H1 (cell line): ENCODE measurements around the gene MFGE8. TPM values are rescaled to one million over a fixed set of nuclear protein-coding genes. Genes with fewer than 3 reads are reported as not detected.

Source experiments
- CTCF ChIA-PET: fragments of 300-600 bp; sonication (Branson Sonifier 250); formaldehyde crosslinking; loops from one replicate; lab custom pipeline; 2021; ENCODE audit not compliant: partially characterized antibody; lab: Charles Lee
- POLR2A ChIA-PET: fragments of 300-600 bp; sonication (Branson Sonifier 250); formaldehyde crosslinking; loops from one replicate; lab custom pipeline; 2021; ENCODE audit warnings: inconsistent platforms; ENCODE audit not compliant: partially characterized antibody; lab: Charles Lee
- DNase-seq, 2 experiments: peaks; one replicate each; pipeline versions ENCODE4 v3.0.0 to v3.0.0-alpha.2; 2010 to 2022; ENCODE audit warnings: low spot score in 2 of 2, low read depth in 1 of 2, mixed read lengths in 1 of 2
- FAIRE-seq: peaks from 2 replicates; lab custom pipeline; 2011; peaks lifted over from hg19 to GRCh38; lab: Jason Lieb, UNC
- H2AFZ ChIP-seq: 2 replicates; pipeline ENCODE4 v1.8.1; 2012; ENCODE audit warnings: low read length, inconsistent platforms
- H2AK5ac ChIP-seq: 2 replicates; pipeline ENCODE4 v1.6.1; 2013; ENCODE audit warnings: low read depth, low read length
- H2BK120ac ChIP-seq: replicated peaks from 2 replicates; pipeline ENCODE3; 2013; ENCODE audit warnings: low read depth, low read length, inconsistent platforms
- H2BK12ac ChIP-seq: 2 replicates; pipeline ENCODE4 v1.6.1; 2013; ENCODE audit warnings: low read depth, low read length
- H2BK15ac ChIP-seq: 2 replicates; pipeline ENCODE4 v1.6.1; 2013; ENCODE audit warnings: low read length
- H2BK20ac ChIP-seq: 2 replicates; pipeline ENCODE4 v1.6.1; 2013; ENCODE audit warnings: low read length
- H2BK5ac ChIP-seq: 2 replicates; pipeline ENCODE4 v1.6.1; 2013; ENCODE audit warnings: low read depth, low read length
- H3K14ac ChIP-seq: 2 replicates; pipeline ENCODE4 v1.6.1; 2013; ENCODE audit warnings: inconsistent platforms; ENCODE audit not compliant: insufficient read length
- H3K18ac ChIP-seq: 2 replicates; pipeline ENCODE4 v1.6.1; 2013; ENCODE audit warnings: low read length; ENCODE audit errors: extremely low read depth
- H3K23ac ChIP-seq: 2 replicates; pipeline ENCODE4 v1.6.1; 2013; ENCODE audit warnings: inconsistent platforms; ENCODE audit not compliant: insufficient read length
- H3K23me2 ChIP-seq: 2 replicates; pipeline ENCODE4 v1.6.1; 2013; ENCODE audit warnings: low read depth, low read length
- H3K27ac ChIP-seq: 2 replicates; pipeline ENCODE4 v1.6.1; 2011; ENCODE audit warnings: low read depth, low read length, inconsistent platforms
- H3K27me3 ChIP-seq, 4 experiments: replicated peaks in 1 of 4; 1 replicate in 1 of 4; 2 replicates in 3 of 4; pipeline versions ENCODE4 v1.6.1 to v1.8.1; 2011 to 2013; ENCODE audit warnings: low read length in 3 of 4, mild to moderate bottlenecking in 3 of 4, inconsistent platforms in 2 of 4, mixed read lengths in 2 of 4, moderate library complexity in 1 of 4; ENCODE audit not compliant: control insufficient read depth in 3 of 4, insufficient read depth in 3 of 4; ENCODE audit errors: extremely low read depth in 1 of 4
- H3K36me3 ChIP-seq, 4 experiments: 2 replicates each; pipeline versions ENCODE4 v1.6.1 to v1.8.1; 2011 to 2013; ENCODE audit warnings: mild to moderate bottlenecking in 4 of 4, low read length in 3 of 4, moderate library complexity in 2 of 4, control low read depth in 1 of 4, inconsistent platforms in 1 of 4; ENCODE audit not compliant: insufficient read depth in 4 of 4, control insufficient read depth in 2 of 4
- H3K4ac ChIP-seq: replicated peaks from 2 replicates; pipeline ENCODE3; 2013; ENCODE audit warnings: low read length, low read depth, mixed read lengths, inconsistent platforms; ENCODE audit not compliant: insufficient read length
- H3K4me1 ChIP-seq, 4 experiments: replicated peaks in 1 of 4; 1 replicate in 1 of 4; 2 replicates in 3 of 4; pipeline versions ENCODE4 v1.6.1 to v1.8.1; 2011 to 2013; ENCODE audit warnings: low read length in 3 of 4, inconsistent platforms in 2 of 4, mixed read lengths in 1 of 4; ENCODE audit not compliant: insufficient read depth in 4 of 4, control insufficient read depth in 3 of 4
- H3K4me2 ChIP-seq, 2 experiments: 2 replicates each; pipeline versions ENCODE4 v1.6.1 to v1.8.1; 2011 to 2013; ENCODE audit warnings: low read depth in 2 of 2, low read length in 2 of 2, control low read depth in 1 of 2, inconsistent platforms in 1 of 2, mild to moderate bottlenecking in 1 of 2; ENCODE audit not compliant: insufficient read depth in 1 of 2
- H3K4me3 ChIP-seq, 4 experiments: fragments of 200-600, 300-600 bp in 1 of 4; sonication (generic), shearing (Covaris generic), sonication (Bioruptor Twin) in 1 of 4; 2 replicates each; pipeline versions ENCODE4 v1.5.1 to v1.8.1; 2011 to 2016; ENCODE audit warnings: low read length in 4 of 4, low read depth in 3 of 4, control low read depth in 2 of 4, inconsistent platforms in 2 of 4, mild to moderate bottlenecking in 2 of 4, mixed read lengths in 1 of 4, moderate library complexity in 1 of 4; ENCODE audit not compliant: insufficient read depth in 2 of 4; ENCODE audit errors: extremely low read depth in 1 of 4
- H3K56ac ChIP-seq: replicated peaks from 2 replicates; pipeline ENCODE3; 2013; ENCODE audit warnings: low read depth, mild to moderate bottlenecking, mixed read lengths, low read length, inconsistent platforms; ENCODE audit not compliant: insufficient read length
- H3K79me1 ChIP-seq: 2 replicates; pipeline ENCODE4 v1.6.1; 2013; ENCODE audit warnings: low read depth, low read length, control low read depth
- H3K79me2 ChIP-seq, 2 experiments: 2 replicates each; pipeline versions ENCODE4 v1.6.1 to v1.8.1; 2012 to 2013; ENCODE audit warnings: low read length in 2 of 2, mild to moderate bottlenecking in 2 of 2, inconsistent platforms in 1 of 2; ENCODE audit not compliant: insufficient read depth in 2 of 2, control insufficient read depth in 1 of 2
- H3K9ac ChIP-seq, 4 experiments: replicated peaks in 1 of 4; 1 replicate in 1 of 4; 2 replicates in 3 of 4; pipeline versions ENCODE4 v1.6.1 to v1.8.1; 2011 to 2013; ENCODE audit warnings: low read depth in 3 of 4, low read length in 3 of 4, control low read depth in 2 of 4, mild to moderate bottlenecking in 2 of 4, moderate library complexity in 2 of 4, inconsistent platforms in 1 of 4; ENCODE audit errors: extremely low read depth in 1 of 4
- H3K9me3 ChIP-seq, 2 experiments: 2 replicates each; pipeline versions ENCODE4 v1.6.1 to v1.8.1; 2012 to 2013; ENCODE audit warnings: mild to moderate bottlenecking in 2 of 2, moderate library complexity in 2 of 2, control low read depth in 1 of 2, inconsistent platforms in 1 of 2, low read depth in 1 of 2, low read length in 1 of 2, mixed read lengths in 1 of 2; ENCODE audit not compliant: insufficient read depth in 2 of 2
- H4K20me1 ChIP-seq, 2 experiments: replicated peaks in 1 of 2; 2 replicates each; pipeline versions ENCODE3 to v1.8.1; 2011 to 2013; ENCODE audit warnings: inconsistent platforms in 2 of 2, low read length in 2 of 2, mild to moderate bottlenecking in 1 of 2; ENCODE audit not compliant: insufficient read depth in 2 of 2, control insufficient read depth in 1 of 2
- H4K5ac ChIP-seq: 2 replicates; pipeline ENCODE4 v1.6.1; 2013; ENCODE audit warnings: low read length, low read depth, mixed read lengths, inconsistent platforms; ENCODE audit not compliant: insufficient read length
- H4K8ac ChIP-seq: 2 replicates; pipeline ENCODE4 v1.8.0; 2013; ENCODE audit warnings: mild to moderate bottlenecking, moderate library complexity, low read length, inconsistent platforms; ENCODE audit not compliant: insufficient read depth; ENCODE audit errors: extremely low read depth
- H4K91ac ChIP-seq: replicated peaks from 2 replicates; pipeline ENCODE3; 2013; ENCODE audit warnings: low read length, mixed read lengths, inconsistent platforms; ENCODE audit not compliant: insufficient read length
- BCL11A ChIP-seq, 2 experiments: IDR thresholded peaks; one replicate each; pipeline ENCODE4 v1.6.1; 2011; ENCODE audit warnings: low read depth in 2 of 2, low read length in 2 of 2, mild to moderate bottlenecking in 2 of 2
- CTCF ChIP-seq, 3 experiments: IDR thresholded peaks; 1 replicate in 2 of 3; 2 replicates in 1 of 3; pipeline versions ENCODE4 v1.5.1 to v1.6.1; 2011; ENCODE audit warnings: low read length in 3 of 3, mild to moderate bottlenecking in 3 of 3, inconsistent platforms in 2 of 3, low read depth in 1 of 3, moderate library complexity in 1 of 3; ENCODE audit not compliant: insufficient read depth in 1 of 3; ENCODE audit errors: control extremely low read depth in 1 of 3
- FOSL1 ChIP-seq: IDR thresholded peaks from 2 replicates; pipeline ENCODE4 v1.6.1; 2011; ENCODE audit warnings: mild to moderate bottlenecking, low read depth, low read length, moderate library complexity; ENCODE audit not compliant: insufficient read depth
- SIN3A ChIP-seq, 2 experiments: IDR thresholded peaks in 1 of 2; conservative IDR thresholded peaks in 1 of 2; 2 replicates each; pipeline ENCODE4 v1.6.1; 2011 to 2012; ENCODE audit warnings: low read length in 2 of 2, improper control_type of control experiment in 1 of 2, low read depth in 1 of 2, mild to moderate bottlenecking in 1 of 2
- SIX5 ChIP-seq: IDR thresholded peaks from 2 replicates; pipeline ENCODE4 v1.6.1; 2011; ENCODE audit warnings: mild to moderate bottlenecking, low read depth, low read length
- TBP ChIP-seq: IDR thresholded peaks from 2 replicates; pipeline ENCODE4 v1.6.1; 2011; ENCODE audit warnings: low read depth, low read length, improper control_type of control experiment
- WGBS, 2 experiments: shearing (Covaris generic) in 1 of 2; methylation state at CpG; one replicate each; pipeline versions ENCODE4 v1.1.6 to v1.1.7; 2013 to 2015; ENCODE audit warnings: low lambda C conversion rate in 2 of 2, mixed read lengths in 2 of 2, inconsistent platforms in 1 of 2, low coverage in 1 of 2, missing lambda C conversion rate in 1 of 2; ENCODE audit not compliant: insufficient replicate concordance in 2 of 2, insufficient coverage in 1 of 2, insufficient read length in 1 of 2; ENCODE audit errors: extremely low coverage in 1 of 2, missing lambda C conversion rate in 1 of 2; 5-methylcytosine and 5-hydroxymethylcytosine counted together
- polyA plus RNA-seq, 7 experiments: library from polyadenylated mRNA; depleted of rRNA in 3 of 7; stranded (reverse) in 5 of 7; unstranded in 2 of 7; fragments of >200 nt in 5 of 7; fragments of 200-250 nt in 2 of 7; gene quantifications; 1 replicate in 5 of 7; 2 replicates in 1 of 7; 4 replicates in 1 of 7; pipeline versions ENCODE4 v1.2.1 to v1.2.3, GENCODE V29; 2011 to 2013; ENCODE audit warnings: missing spikeins in 2 of 7, mixed read lengths in 2 of 7
- total RNA-seq: library from RNA; stranded (reverse); fragmentation: NEBNext Ultra II Directional; extraction: Animal tissue kit (Norgen Biotek cat#: 25700); gene quantifications from 2 replicates; pipeline ENCODE4 v1.2.1, GENCODE V29; 2021

Gene MFGE8
- total and polyA plus RNA-seq, 2 of the 8 experiments (the other 6 are each of a cell fraction or from before 2014, with no cell fraction given) = 1,237 to 2,117 TPM

- no peak overlapping the region for H2BK5ac ChIP-seq
- no peaks in the 10 kb centered on the region for H3K79me1 ChIP-seq
- no peak overlapping the region for H2AK5ac ChIP-seq
- H3K4me3 ChIP-seq = no peak overlapping the region
- no peak for DNase-seq
- no peak overlapping the region for H2BK12ac ChIP-seq
- H4K91ac ChIP-seq = no peak overlapping the region
- no peak overlapping the region for H4K8ac ChIP-seq
- H3K14ac ChIP-seq = no peak overlapping the region
- ChIA-PET CTCF (interaction anchor here (0.6 to 4.0 kb wide), 6 partner anchors 11 to 292 kb away, joined by 4 to 11 read pairs (median 4); partner anchors contain the start of gene HAPLN3), POLR2A (no interaction called here)
- H2AFZ ChIP-seq = no peak overlapping the region
- H3K9ac ChIP-seq = no peak overlapping the region
- no peak overlapping the region for H4K5ac ChIP-seq
- no peak overlapping the region for H2BK20ac ChIP-seq
- no peak overlapping the region for H3K4me2 ChIP-seq
- H3K18ac ChIP-seq = no peak overlapping the region
- H3K4ac ChIP-seq = no peak overlapping the region
- no peaks in the 10 kb centered on the region for H3K27me3 ChIP-seq
- H3K56ac ChIP-seq = no peak overlapping the region
- no peak overlapping the region for H3K27ac ChIP-seq
- H3K23me2 ChIP-seq = no peaks in the 10 kb centered on the region
- WGBS, 2 experiments = 82% methylated on average over 7 of the region's 7 CpGs; no CpG with 5 or more reads in 1 of the 2 experiments
- H4K20me1 ChIP-seq = no peaks in the 10 kb centered on the region
- no peak overlapping the region for H2BK15ac ChIP-seq
- no peak overlapping the region for H3K23ac ChIP-seq
- no peak for FAIRE-seq
- no peak overlapping the region for H2BK120ac ChIP-seq
- H3K9me3 ChIP-seq = peaks cover 1 to 6% of the 10 kb centered on the region in 2 experiments
- H3K4me1 ChIP-seq = no peaks in the 10 kb centered on the region
- no peaks in the 10 kb centered on the region for H3K79me2 ChIP-seq
- H3K36me3 ChIP-seq = no peaks in the 10 kb centered on the region
- TF ChIP-seq CTCF (IDR thresholded peaks at IDR 0.05; ENCODE audit: control extremely low read depth in 1 of 3, insufficient read depth in 1 of 3, low read depth in 1 of 3, low read length in 3 of 3) (no peak), FOSL1 (no peak), SIN3A (conservative IDR thresholded peaks at IDR 0.05 in 1 of 2, IDR thresholded peaks at IDR 0.05 in 1 of 2; ENCODE audit: low read depth in 1 of 2, low read length in 2 of 2) (no peak), BCL11A (IDR thresholded peaks at IDR 0.05; ENCODE audit: low read depth in 2 of 2, low read length in 2 of 2) (no peak), TBP (no peak), SIX5 (no peak)
Measured at GRCh38 chr15:88860212-88860611, 53.0 kb downstream of the MFGE8 start.
